ENCODE data around the gene AXIN1. TPM values are rescaled to one million over a fixed set of nuclear protein-coding genes. Genes with fewer than 3 reads are reported as not detected.
A peak's percentile ranks its signal among the peaks of the same experiment; 100 is the strongest.
"Not testable (repeated sequence)": the region's sequence is repeated elsewhere in the genome, so short reads cannot be mapped to it uniquely, and the experiment has no call there.

Gene AXIN1
- total and polyA plus RNA-seq, 2 donors (not counting 1 experiment from before 2014, with no cell fraction given), result 5.1 to 18.7 TPM

GRCh38 chr16:333406-334094, 19.0 kb downstream of the AXIN1 start:
- TF ChIP-seq EZH2 (IDR thresholded peaks at IDR 0.05; ENCODE audit: low read length, missing control alignments) (no peak), CTCF (conservative IDR thresholded peaks at IDR 0.05 in 1 of 2, IDR thresholded peaks at IDR 0.05 in 1 of 2; ENCODE audit: low read depth in 1 of 2, low read length in 2 of 2) (no peak)
- Histone ChIP-seq H3K36me3 (ENCODE audit: control insufficient read depth, insufficient read depth, low read length) (no peaks in the 10 kb centered on the region), H3K4me3 (replicated peaks in 1 of 4; ENCODE audit: control extremely low read depth in 1 of 4, insufficient read depth in 1 of 4, low read depth in 3 of 4, low read length in 4 of 4) (no peak overlapping the region), H2AFZ (ENCODE audit: low read length) (no peak overlapping the region), H3K4me1 (ENCODE audit: control insufficient read depth, extremely low read depth, insufficient read depth, low read length) (peaks cover 9% of the 10 kb centered on the region), H3K9ac (ENCODE audit: insufficient read depth, low read length) (no peak overlapping the region), H3K4me2 (ENCODE audit: extremely low read depth, insufficient read depth, low read length) (no peak overlapping the region), H3K79me2 (ENCODE audit: control insufficient read depth, insufficient read depth, low read length) (peaks cover 41% of the 10 kb centered on the region), H3K9me3 (ENCODE audit: control insufficient read depth, insufficient read depth, low read depth, low read length) (no peaks in the 10 kb centered on the region), H3K27ac (ENCODE audit: insufficient read depth, low read length) (no peak overlapping the region), H3K27me3 (ENCODE audit: control insufficient read depth, insufficient read depth, low read length) (no peaks in the 10 kb centered on the region), H4K20me1 (ENCODE audit: control insufficient read depth, extremely low read depth, insufficient read depth, low read length) (no peaks in the 10 kb centered on the region)
- no peak for DNase-seq (ENCODE audit: low read depth in 2 of 2)

GRCh38 chr16:331181-331814, 21.2 kb downstream of the AXIN1 start:
- H4K20me1 ChIP-seq (ENCODE audit: control insufficient read depth, extremely low read depth, insufficient read depth, low read length); H3K9me3 ChIP-seq (ENCODE audit: control insufficient read depth, insufficient read depth, low read depth, low read length); H3K36me3 ChIP-seq (ENCODE audit: control insufficient read depth, insufficient read depth, low read length); H2AFZ ChIP-seq (ENCODE audit: low read length); H3K27me3 ChIP-seq (ENCODE audit: control insufficient read depth, insufficient read depth, low read length): not testable (repeated sequence)
- Histone ChIP-seq H3K79me2 (ENCODE audit: control insufficient read depth, insufficient read depth, low read length) (peaks cover 33% of the 10 kb centered on the region), H3K4me1 (ENCODE audit: control insufficient read depth, extremely low read depth, insufficient read depth, low read length) (peaks cover 19% of the 10 kb centered on the region), H3K27ac (ENCODE audit: insufficient read depth, low read length) (peak overlapping the region; percentile 84), H3K4me3 (replicated peaks in 1 of 4; ENCODE audit: control extremely low read depth in 1 of 4, insufficient read depth in 1 of 4, low read depth in 3 of 4, low read length in 4 of 4) (peak overlapping the region in 3 of 4 experiments; percentile 15 to 34 (median 31)), H3K4me2 (ENCODE audit: extremely low read depth, insufficient read depth, low read length) (peak overlapping the region; percentile 85), H3K9ac (ENCODE audit: insufficient read depth, low read length) (peak overlapping the region; percentile 30)
- DNase-seq (ENCODE audit: low read depth in 2 of 2), result peak; percentile 35 to 73

DNA sequence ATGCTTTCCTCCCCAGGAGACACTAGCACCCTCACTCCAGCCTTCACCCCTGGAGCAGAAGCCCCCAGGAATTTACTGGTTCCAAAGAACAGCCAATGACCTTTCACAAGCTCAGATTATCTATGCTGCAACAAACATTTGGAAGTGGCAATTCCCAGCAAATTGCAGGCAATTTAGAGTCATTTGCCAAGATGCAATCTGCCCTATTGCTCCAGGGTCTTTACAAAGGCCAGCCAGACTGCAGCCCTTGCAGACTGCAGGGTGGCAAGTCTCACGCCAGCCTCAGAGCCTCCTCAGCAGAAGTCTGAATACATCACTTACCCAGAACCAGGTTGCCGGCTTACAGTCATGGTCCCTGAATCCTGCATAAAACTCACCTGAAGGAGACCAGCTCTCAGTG, 21.8 kb downstream of the AXIN1 start:
- Histone ChIP-seq H3K27me3 (ENCODE audit: control insufficient read depth, insufficient read depth, low read length) (no peaks in the 10 kb centered on the region), H3K4me2 (ENCODE audit: extremely low read depth, insufficient read depth, low read length) (peak overlapping the region; percentile 85), H3K27ac (ENCODE audit: insufficient read depth, low read length) (peak overlapping the region; percentile 84), H3K4me1 (ENCODE audit: control insufficient read depth, extremely low read depth, insufficient read depth, low read length) (peaks cover 19% of the 10 kb centered on the region), H2AFZ (ENCODE audit: low read length) (no peak overlapping the region), H3K79me2 (ENCODE audit: control insufficient read depth, insufficient read depth, low read length) (peaks cover 30% of the 10 kb centered on the region), H3K9ac (ENCODE audit: insufficient read depth, low read length) (no peak overlapping the region), H3K36me3 (ENCODE audit: control insufficient read depth, insufficient read depth, low read length) (no peaks in the 10 kb centered on the region), H4K20me1 (ENCODE audit: control insufficient read depth, extremely low read depth, insufficient read depth, low read length) (no peaks in the 10 kb centered on the region), H3K9me3 (ENCODE audit: control insufficient read depth, insufficient read depth, low read depth, low read length) (no peaks in the 10 kb centered on the region), H3K4me3 (replicated peaks in 1 of 4; ENCODE audit: control extremely low read depth in 1 of 4, insufficient read depth in 1 of 4, low read depth in 3 of 4, low read length in 4 of 4) (peak overlapping the region in 2 of 4 experiments; percentile 15 to 34)
- DNase-seq (ENCODE audit: low read depth in 2 of 2), result peak in 1 of 2 donors; percentile 6
- no peak for TF ChIP-seq CTCF (conservative IDR thresholded peaks at IDR 0.05 in 1 of 2, IDR thresholded peaks at IDR 0.05 in 1 of 2; ENCODE audit: low read depth in 1 of 2, low read length in 2 of 2)
- TF ChIP-seq EZH2 (IDR thresholded peaks at IDR 0.05; ENCODE audit: low read length, missing control alignments), result no peak
